ENCODE data around the gene C3orf18. TPM values are rescaled to one million over a fixed set of nuclear protein-coding genes. Genes with fewer than 3 reads are reported as not detected.

C3orf18 gene
- total RNA-seq, 1 donor = 3.7 TPM

DNA sequence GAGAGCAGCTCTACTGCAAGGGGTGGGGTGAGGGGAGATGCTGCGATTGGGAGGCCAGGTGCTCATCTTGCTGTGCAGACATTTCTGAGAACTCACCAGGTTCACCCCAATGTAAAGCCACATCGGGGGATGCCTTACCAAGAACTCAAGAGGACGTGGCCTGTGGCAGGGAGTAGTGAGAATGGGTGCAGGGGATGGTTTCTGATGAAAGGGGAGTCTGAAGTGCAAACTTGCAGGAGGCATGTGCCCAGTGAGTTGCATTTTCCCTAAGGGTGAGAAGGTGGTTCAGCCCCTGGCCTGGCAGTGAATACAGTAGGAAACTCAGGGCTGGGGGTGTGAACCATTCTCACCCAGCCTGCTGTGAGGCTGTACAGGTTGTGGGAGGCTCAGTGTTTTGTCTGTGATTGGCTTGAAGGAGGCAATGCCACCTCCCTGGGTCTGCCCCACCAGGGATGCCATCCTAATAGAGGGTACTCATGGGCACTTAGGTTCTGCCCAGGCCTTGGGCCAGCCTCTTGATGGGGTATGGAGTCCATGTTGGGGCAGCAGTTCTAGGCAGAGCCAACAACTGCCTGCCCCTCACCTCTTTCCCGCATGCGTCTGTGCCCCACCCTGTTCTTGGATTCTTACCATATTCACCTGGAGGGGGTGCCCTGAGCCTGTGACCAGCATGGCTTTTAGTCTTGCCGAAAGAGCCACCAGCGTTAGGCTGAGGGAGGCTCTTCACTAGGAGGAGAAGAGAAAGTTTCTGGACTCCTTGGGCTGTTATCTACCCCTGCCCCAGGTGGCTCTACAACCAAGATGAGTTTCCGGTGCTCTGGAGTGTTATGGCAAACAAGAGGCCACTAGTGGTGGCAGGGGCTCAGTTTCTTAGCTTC lies 6.3 kb upstream of the C3orf18 start:
- H3K4me3 ChIP-seq (ENCODE audit: low read length) = no peak overlapping the region
- H3K27me3 ChIP-seq (ENCODE audit: insufficient read depth, low read length) = no peaks in the 10 kb centered on the region
- no peaks in the 10 kb centered on the region for H3K9me3 ChIP-seq (ENCODE audit: low read depth, low read length)
- peaks cover 68% of the 10 kb centered on the region for H3K4me1 ChIP-seq (ENCODE audit: insufficient read depth, low read length)

GRCh38 chr3:50572801-50573371 lies 5.3 kb upstream of the C3orf18 start:
- H3K4me1 ChIP-seq (ENCODE audit: insufficient read depth, low read length) = peaks cover 77% of the 10 kb centered on the region
- H3K9me3 ChIP-seq (ENCODE audit: low read depth, low read length) = no peaks in the 10 kb centered on the region
- H3K4me3 ChIP-seq (ENCODE audit: low read length) = no peak overlapping the region
- H3K27me3 ChIP-seq (ENCODE audit: insufficient read depth, low read length) = no peaks in the 10 kb centered on the region

DNA sequence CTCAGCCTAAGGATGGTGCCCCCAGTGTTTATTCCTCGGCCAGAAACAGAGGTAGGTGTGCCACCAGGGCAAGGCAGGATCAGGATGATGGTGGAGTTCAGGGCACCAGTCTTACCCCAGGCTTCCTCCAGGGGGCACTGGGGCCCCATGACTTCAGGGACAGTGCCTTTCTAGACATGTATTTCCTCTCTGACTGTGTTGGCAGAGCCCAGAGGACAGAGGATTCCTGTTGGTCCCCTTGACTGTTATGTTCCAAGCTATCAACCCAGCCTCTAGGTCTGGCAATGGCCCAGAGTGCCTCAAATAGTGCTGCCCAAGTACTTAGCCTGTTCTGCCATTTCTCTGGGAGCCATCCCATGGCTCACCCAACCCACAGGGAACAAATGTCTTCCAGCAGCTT lies 4.6 kb upstream of the C3orf18 start:
- Histone ChIP-seq H3K4me3 (ENCODE audit: low read length) (no peak overlapping the region), H3K4me1 (ENCODE audit: insufficient read depth, low read length) (peaks cover 85% of the 10 kb centered on the region), H3K27me3 (ENCODE audit: insufficient read depth, low read length) (no peaks in the 10 kb centered on the region), H3K9me3 (ENCODE audit: low read depth, low read length) (no peaks in the 10 kb centered on the region)

DNA sequence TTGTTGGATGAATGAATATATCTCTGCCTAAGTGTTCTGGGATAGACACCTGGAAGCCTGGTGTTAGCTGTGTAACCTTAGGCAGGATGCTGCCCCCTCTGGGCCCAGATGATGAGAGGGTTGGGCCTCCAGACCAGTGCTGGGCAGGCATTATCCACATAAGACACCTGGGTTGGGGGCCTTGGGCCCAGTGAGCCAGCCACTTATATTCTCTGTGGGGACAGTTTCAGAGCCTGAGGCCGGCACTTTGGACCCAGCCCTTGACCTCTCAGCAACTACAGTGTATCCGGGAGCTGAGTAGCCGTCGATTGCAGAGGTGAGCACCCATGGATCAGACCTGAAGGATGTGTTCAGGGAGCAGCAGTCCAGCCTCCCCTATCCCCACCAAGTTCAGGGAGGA lies 3.9 kb upstream of the C3orf18 start:
- no peak overlapping the region for H3K4me3 ChIP-seq (ENCODE audit: low read length)
- peaks cover 91% of the 10 kb centered on the region for H3K4me1 ChIP-seq (ENCODE audit: insufficient read depth, low read length)
- H3K9me3 ChIP-seq (ENCODE audit: low read depth, low read length) = no peaks in the 10 kb centered on the region
- H3K27me3 ChIP-seq (ENCODE audit: insufficient read depth, low read length) = no peaks in the 10 kb centered on the region

- no peaks in the 10 kb centered on the region for H3K27me3 ChIP-seq (ENCODE audit: insufficient read depth, low read length)
- no peaks in the 10 kb centered on the region for H3K9me3 ChIP-seq (ENCODE audit: low read depth, low read length)
- no peak overlapping the region for H3K4me3 ChIP-seq (ENCODE audit: low read length)
- peaks cover 86% of the 10 kb centered on the region for H3K4me1 ChIP-seq (ENCODE audit: insufficient read depth, low read length)
These were observed 3.1 kb upstream of the C3orf18 start for GRCh38 chr3:50570508-50571279.

DNA sequence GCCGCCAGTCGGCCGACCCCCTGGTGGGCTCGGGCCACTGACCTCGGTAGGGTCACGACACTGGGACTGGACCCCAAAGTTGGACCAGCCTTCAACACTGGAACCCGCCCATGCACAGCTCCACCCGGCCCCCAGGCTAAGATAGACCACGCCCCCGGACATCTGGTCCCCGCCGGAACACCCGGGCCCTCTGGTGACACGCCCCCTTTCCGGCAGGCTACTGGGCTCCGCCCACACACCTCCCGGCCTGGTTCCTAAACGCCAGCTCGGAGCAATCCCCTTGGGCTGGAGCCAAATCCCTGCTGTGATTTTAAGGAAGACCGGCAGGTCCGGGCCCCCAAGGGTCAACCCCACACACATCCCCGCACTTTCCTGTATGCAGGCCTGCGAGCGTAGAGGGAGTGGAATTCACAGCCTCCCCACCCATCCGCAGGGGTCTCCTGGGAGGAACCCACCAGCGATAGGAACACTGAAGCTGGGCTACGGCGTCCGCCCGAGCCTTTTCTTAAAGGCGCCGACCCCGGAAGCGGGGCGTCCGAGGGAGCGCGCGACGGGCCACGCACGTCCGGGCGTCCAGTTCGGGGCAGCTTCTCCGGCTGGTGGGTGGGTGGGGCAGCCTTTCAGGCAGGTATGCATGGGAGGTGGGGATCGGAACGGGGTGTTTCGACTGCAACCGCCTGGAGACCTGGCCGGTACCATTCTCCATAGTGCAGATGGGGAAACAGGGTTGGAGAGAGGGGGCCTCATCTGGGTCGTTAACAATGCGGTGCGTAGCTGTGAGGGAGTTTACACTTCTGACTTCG lies 1.6 kb upstream of the C3orf18 start, which contains the start of gene HEMK1:
Gene HEMK1 (plus strand): TSS at position 576 of the 803 bp plus-strand sequence. CDS start 1,583 bp downstream, outside the sequence.
- Histone ChIP-seq H3K9me3 (ENCODE audit: low read depth, low read length) (no peaks in the 10 kb centered on the region), H3K4me1 (ENCODE audit: insufficient read depth, low read length) (peaks cover 70% of the 10 kb centered on the region), H3K4me3 (ENCODE audit: low read length) (peak within 1 kb of the TSS; percentile 80), H3K27me3 (ENCODE audit: insufficient read depth, low read length) (no peaks in the 10 kb centered on the region)

DNA sequence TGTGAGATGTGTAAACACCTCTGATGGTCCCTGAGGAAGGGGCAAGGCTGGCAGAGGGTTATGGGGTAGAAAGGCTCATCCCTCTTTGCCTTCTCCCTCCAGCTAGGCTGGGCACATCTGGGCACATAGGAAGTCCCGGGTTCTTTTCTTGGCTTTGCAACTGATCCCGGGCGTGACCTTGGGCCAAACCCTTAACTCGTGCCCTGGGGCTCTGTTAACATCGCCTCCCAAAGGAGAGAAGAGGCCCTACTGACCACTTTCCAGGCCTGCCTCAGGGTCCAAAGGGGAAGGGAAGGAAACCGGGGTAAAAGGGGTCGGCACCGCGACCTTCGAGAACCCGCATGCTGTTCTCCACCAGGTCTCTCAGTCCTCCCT lies 549 bp downstream of the C3orf18 start:
- H3K9me3 ChIP-seq (ENCODE audit: low read depth, low read length) = no peaks in the 10 kb centered on the region
- H3K27me3 ChIP-seq (ENCODE audit: insufficient read depth, low read length) = no peaks in the 10 kb centered on the region
- H3K4me3 ChIP-seq (ENCODE audit: low read length) = peak overlapping the region; percentile 43
- peaks cover 49% of the 10 kb centered on the region for H3K4me1 ChIP-seq (ENCODE audit: insufficient read depth, low read length)

- Histone ChIP-seq H3K4me1 (ENCODE audit: insufficient read depth, low read length) (peaks cover 25% of the 10 kb centered on the region), H3K27me3 (ENCODE audit: insufficient read depth, low read length) (no peaks in the 10 kb centered on the region), H3K9me3 (ENCODE audit: low read depth, low read length) (no peaks in the 10 kb centered on the region), H3K4me3 (ENCODE audit: low read length) (no peak overlapping the region)
These were observed 3.2 kb downstream of the C3orf18 start for GRCh38 chr3:50564321-50564720.

- Histone ChIP-seq H3K9me3 (ENCODE audit: low read depth, low read length) (no peaks in the 10 kb centered on the region), H3K4me1 (ENCODE audit: insufficient read depth, low read length) (peaks cover 25% of the 10 kb centered on the region), H3K4me3 (ENCODE audit: low read length) (no peak overlapping the region), H3K27me3 (ENCODE audit: insufficient read depth, low read length) (no peaks in the 10 kb centered on the region)
These were observed 3.7 kb downstream of the C3orf18 start for GRCh38 chr3:50563867-50564266.

- H3K27me3 ChIP-seq (ENCODE audit: insufficient read depth, low read length) = no peaks in the 10 kb centered on the region
- peaks cover 15% of the 10 kb centered on the region for H3K4me1 ChIP-seq (ENCODE audit: insufficient read depth, low read length)
- no peaks in the 10 kb centered on the region for H3K9me3 ChIP-seq (ENCODE audit: low read depth, low read length)
- H3K4me3 ChIP-seq (ENCODE audit: low read length) = no peak overlapping the region
These were observed 4.7 kb downstream of the C3orf18 start for GRCh38 chr3:50562861-50563260.

DNA sequence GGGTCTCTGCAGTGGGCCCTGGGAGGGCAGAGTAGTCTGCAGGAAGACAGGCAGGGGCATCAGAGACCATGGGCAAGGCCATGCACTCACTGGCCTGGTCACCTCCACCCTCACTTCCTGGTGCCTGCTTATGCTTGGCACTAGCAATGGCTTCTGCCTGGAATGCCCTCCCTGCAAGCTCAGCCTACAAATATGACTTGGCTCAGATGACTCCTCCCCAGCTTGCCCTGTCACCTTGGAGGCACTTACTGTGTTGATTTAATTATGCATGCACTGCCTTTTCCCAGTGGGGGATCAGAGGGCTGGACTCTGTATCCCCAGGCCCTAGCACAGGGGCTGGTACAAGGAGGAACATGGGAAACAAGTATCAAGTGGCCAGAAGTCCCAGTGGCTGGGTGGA lies 7.8 kb downstream of the C3orf18 start:
- Histone ChIP-seq H3K9me3 (ENCODE audit: low read depth, low read length) (no peaks in the 10 kb centered on the region), H3K27me3 (ENCODE audit: insufficient read depth, low read length) (no peaks in the 10 kb centered on the region), H3K4me3 (ENCODE audit: low read length) (no peak overlapping the region), H3K4me1 (ENCODE audit: insufficient read depth, low read length) (no peaks in the 10 kb centered on the region)

DNA sequence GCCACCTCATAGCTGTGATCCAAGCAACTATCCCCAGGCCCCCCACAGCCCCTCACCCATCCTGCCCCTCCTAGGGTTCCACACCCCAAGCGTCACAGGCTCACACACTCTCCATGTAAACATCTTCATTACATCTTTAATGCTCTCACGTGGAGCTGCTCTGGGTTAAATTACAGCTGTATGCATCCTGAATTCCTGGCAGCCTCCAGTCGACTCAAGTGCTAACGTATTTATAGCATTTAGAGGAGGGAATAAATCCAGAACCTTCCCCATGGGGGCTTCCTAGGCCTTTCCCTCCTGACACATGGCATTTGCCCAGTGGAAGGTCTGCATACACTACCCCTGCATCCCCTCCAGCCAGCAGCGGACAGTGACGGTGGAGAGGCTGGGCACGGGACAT lies 9.6 kb downstream of the C3orf18 start:
- Histone ChIP-seq H3K27me3 (ENCODE audit: insufficient read depth, low read length) (no peaks in the 10 kb centered on the region), H3K4me1 (ENCODE audit: insufficient read depth, low read length) (no peaks in the 10 kb centered on the region), H3K4me3 (ENCODE audit: low read length) (no peak overlapping the region), H3K9me3 (ENCODE audit: low read depth, low read length) (no peaks in the 10 kb centered on the region)

- Histone ChIP-seq H3K27me3 (ENCODE audit: insufficient read depth, low read length) (no peaks in the 10 kb centered on the region), H3K9me3 (ENCODE audit: low read depth, low read length) (no peaks in the 10 kb centered on the region), H3K4me1 (ENCODE audit: insufficient read depth, low read length) (no peaks in the 10 kb centered on the region), H3K4me3 (ENCODE audit: low read length) (no peak overlapping the region)
These were observed 10.4 kb downstream of the C3orf18 start for GRCh38 chr3:50557106-50557505.

GRCh38 chr3:50554553-50554952 lies 13.0 kb downstream of the C3orf18 start:
- H3K4me1 ChIP-seq (ENCODE audit: insufficient read depth, low read length) = no peaks in the 10 kb centered on the region
- H3K9me3 ChIP-seq (ENCODE audit: low read depth, low read length) = no peaks in the 10 kb centered on the region
- H3K4me3 ChIP-seq (ENCODE audit: low read length) = no peak overlapping the region
- no peaks in the 10 kb centered on the region for H3K27me3 ChIP-seq (ENCODE audit: insufficient read depth, low read length)
